ENCODE measurements around the gene GRM4. TPM values are rescaled to one million over a fixed set of nuclear protein-coding genes. Genes with fewer than 3 reads are reported as not detected.

GRM4 gene
- total RNA-seq, 1 donor: under 0.01 TPM

DNA sequence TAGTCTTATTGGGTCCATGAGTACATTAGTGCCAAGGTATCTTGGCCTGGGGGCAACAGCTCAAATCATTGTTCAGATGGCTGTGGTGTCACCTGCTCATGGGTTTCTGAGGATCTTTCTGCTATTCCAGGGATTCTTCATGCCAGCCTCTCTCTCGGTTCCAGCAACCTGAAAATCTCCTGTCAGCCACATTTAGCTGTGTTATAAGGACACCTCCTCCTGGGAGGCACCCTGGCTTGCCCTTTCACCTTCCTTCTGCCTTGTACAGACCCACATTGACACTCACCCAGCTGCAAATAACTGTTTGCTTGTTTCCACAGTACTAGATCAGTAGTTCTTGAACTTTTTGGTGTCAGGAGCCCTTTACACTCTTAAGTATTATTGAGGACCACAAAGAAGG lies 159.9 kb downstream of the GRM4 start:
- no peak for DNase-seq (ENCODE audit: low read depth in 2 of 3, low spot score in 2 of 3)

DNA sequence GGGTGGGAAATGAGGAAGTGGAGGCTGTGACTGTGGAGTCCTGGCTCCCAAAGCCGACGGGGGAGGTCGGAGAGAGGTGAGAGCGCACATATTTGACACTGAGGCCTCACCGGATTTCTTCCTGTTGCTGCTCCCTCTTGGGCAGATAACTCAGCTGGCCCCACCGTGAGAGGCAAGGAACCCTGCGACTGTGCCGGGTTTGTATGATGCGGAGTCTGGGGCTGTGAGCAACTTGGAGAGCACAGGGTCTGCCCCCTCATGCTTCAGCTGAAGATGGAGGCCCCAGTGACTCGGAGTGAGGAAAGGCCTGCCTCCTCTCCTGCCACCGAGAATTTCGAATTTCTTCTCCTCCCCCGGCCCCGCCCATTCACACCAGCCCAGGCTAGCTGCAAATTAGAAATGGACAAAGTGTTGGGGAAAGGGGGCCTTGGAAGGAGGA lies 160.6 kb downstream of the GRM4 start:
- DNase-seq (ENCODE audit: low read depth in 2 of 3, low spot score in 2 of 3): no peak

DNA sequence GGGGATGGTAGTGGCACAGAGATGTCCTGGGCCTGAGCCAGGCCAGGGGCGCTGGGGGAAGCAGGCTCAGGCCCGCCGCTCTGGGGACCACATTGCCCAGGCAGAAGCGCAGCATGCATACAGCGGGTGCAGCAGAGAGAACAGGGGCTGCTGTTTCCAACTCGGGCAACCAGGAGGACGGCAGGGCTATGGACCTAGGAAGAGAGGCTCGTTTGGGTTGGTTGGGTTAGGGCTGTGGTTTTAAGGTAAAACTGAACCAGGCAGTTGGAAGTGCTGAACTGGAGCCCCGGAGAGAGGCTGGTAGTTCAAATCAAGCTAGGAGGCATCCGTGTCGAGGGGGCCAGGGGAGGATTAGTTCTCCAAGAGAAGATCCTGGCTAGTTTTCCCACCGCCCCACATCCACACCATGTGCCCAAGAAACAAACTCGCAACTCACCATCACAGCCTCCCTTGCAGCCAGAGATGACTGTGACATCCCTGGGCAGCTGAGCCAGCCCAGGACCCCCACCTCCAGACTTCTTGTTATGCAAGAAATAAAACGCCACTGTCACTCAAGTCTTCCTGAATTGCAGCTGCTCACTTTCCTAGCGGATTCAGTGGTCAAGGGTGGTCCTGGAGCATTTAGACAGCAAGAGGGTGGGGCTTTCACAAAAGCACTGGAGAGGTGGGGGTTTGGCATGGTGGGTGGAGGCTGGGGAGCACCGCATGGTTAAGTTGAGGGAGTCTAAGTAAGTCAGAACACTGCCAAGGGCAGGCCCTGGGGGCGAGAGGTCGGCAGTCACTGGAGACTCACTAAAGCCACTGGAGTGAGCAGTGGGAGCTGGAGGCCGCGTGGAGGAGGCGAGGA lies 161.2 kb downstream of the GRM4 start:
- DNase-seq (ENCODE audit: low read depth in 2 of 3, low spot score in 2 of 3): no peak

GRCh38 chr6:33983721-33984465 lies 162.0 kb downstream of the GRM4 start:
- no peak for DNase-seq (ENCODE audit: low read depth in 2 of 3, low spot score in 2 of 3)

GRCh38 chr6:33983109-33983716 lies 162.7 kb downstream of the GRM4 start:
- DNase-seq (ENCODE audit: low read depth in 2 of 3, low spot score in 2 of 3): no peak

GRCh38 chr6:33981861-33982260 lies 164.0 kb downstream of the GRM4 start:
- DNase-seq (ENCODE audit: low read depth in 2 of 3, low spot score in 2 of 3): no peak

DNA sequence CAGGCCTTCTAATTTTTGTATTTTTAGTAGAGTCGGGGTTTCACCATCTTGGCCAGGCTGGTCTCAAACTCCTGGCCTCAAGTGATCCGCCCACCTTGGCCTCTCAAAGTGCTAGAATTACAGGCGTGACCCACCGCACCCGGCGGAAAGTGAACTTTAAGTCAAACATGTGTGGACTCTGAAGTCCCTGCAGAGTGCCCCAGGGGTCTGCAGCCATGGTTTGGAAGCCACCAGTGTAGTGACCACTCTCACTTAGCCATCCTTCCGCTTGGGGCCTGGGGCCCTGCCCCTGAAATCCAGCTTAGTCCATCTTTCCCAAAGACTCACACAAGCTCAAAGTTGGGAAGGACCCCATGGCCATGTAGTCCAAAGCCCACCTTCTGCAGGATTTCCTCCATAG lies 164.5 kb downstream of the GRM4 start:
- DNase-seq (ENCODE audit: low read depth in 2 of 3, low spot score in 2 of 3): no peak

DNA sequence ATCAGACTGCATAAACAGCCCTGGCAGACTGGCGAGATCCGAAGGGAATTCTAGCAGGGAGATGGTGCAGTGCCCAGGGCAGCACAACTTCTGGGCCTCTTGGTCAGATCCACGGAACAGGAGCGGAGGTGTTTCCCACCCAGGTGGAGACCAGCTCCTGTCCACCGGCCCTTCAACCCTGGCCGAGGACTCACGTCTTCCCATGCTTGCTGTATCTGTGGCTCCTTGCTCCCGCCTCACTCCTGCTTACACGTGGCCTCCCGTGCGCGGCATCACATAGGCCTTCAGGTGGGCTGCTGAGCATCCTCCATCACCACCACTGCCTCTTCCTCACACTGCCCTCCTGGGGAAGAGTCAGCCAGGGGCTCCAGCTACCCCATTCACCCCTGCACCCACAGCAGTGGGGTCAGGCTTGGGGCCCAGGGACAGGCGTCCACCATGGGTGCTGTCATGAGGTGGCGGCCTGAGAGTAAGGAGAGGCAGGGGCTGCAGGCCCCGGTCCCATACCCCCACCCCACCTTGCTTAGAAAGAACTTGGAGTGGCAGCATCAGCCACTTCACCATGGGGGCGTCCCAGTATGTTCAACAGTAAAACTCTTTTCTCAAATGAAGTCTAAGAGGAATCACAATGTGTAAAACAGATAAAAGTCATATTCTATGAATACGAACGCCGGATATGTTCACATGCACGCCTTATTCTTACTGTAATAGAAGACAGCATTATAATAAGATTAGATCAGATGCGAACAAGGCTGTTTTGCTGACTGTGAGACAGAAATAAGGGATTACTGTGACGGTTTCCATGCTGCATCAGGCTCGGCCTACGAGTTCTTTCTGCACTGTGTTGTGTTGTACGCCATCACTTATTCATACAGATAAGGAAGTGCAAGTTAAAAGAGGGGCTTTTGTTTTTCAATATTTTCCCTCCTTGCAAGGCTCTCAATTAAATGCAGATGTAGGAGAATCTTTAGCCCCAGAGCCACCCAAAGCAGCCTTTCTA lies 165.4 kb downstream of the GRM4 start:
- DNase-seq (ENCODE audit: low read depth in 2 of 3, low spot score in 2 of 3): no peak

DNA sequence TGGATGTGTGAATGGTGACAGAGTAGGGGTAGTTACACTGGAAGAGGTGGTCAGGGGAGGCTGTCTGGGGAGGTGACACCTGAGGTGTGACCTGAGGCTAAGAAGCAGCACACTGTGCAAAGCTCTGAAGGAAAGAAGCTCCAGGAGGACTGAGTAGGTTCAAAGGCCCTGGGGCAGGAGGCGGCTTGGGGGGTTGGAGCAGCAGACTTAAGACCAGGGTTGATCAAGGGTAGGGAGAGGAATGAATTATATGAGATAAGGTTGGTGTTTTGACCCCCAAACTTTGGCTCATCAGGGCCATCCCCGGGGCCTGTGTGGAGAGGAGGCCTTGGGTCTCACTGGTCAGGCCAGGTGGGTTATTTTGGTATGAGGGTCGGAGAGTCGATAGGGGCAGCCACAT lies 166.1 kb downstream of the GRM4 start:
- no peak for DNase-seq (ENCODE audit: low read depth in 2 of 3, low spot score in 2 of 3)

DNA sequence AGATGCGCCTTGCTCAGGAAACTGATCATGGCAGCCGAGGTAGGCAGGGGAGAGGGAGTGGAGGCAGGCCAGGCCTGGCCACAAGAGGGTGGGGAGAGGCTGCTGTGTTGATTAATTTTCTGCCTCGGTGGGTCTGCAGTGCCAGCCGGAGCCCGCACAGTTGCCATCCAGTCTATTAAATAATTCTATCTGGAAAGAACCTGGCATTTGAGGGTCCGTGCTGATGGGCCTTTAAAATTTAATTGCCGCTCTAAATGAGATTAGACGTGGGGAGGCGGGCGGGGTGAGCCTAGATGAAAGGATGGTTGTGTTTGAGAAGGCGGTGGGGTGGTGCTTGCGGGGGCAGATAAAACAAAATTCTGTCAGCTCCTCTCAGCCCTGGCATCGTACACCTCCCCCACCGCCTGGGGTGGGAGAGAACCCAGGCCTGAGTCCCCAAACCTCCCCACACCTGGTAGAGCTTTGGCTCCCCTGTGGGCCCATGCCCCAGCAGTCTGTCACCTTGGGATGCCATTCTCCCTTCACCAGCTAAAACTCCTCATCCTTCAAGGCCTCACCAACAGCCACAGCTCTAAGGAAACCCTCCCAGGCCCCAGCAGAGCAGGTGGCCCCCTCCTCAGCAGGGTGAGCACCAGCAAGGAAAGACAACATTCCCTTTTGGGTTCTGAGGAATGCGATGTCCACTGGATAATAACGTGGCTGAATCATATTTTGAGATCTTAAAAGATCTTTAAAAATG lies 167.3 kb downstream of the GRM4 start:
- DNase-seq (ENCODE audit: low read depth in 2 of 3, low spot score in 2 of 3): no peak

GRCh38 chr6:33977606-33978411 lies 168.1 kb downstream of the GRM4 start:
- DNase-seq (ENCODE audit: low read depth in 2 of 3, low spot score in 2 of 3): no peak

GRCh38 chr6:33976437-33977360 lies 169.2 kb downstream of the GRM4 start:
- no peak for DNase-seq (ENCODE audit: low read depth in 2 of 3, low spot score in 2 of 3)

DNA sequence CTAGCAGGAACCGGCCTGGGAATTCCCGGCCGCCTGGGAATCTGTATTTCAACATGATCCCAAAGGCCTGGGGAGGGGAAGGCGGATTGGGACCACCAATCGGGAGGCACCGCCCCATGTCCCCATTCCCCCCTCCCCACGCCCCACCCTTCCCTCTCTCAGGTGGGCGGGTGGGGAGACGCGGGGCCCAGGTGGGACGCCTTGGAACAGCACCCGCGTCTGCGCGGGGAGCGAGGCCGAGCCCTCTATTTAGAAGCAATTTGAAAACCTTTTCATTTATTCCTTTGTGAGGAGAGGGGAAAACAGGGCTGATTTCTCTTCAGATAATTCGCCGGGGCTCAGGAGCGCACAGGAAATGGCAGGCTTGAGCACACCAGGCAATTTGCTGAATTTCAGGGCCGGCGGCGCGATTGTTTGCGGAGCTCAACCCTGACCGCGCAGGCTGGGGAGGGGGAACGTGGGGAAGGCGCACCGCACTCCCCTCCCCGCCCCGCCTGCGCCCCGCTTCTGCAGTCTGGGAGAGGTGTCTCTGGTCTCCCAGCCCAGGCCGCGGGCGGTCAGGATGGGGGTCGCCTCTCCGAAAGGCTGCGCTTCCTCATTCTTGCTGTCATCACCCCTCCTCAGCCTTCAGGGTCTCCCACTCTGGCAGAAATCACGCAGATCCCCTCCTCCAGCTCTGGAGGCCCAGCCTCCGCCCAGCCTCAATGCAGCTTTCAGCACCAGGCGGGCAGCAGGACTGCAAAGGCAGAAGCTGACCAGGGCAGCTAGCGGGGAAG lies 170.0 kb downstream of the GRM4 start:
- peak in 1 of 3 donors; percentile 7 for DNase-seq (ENCODE audit: low read depth in 2 of 3, low spot score in 2 of 3)

- DNase-seq (ENCODE audit: low read depth in 2 of 3, low spot score in 2 of 3): no peak
Measured at GRCh38 chr6:33974471-33974870, 171.4 kb downstream of the GRM4 start.

DNA sequence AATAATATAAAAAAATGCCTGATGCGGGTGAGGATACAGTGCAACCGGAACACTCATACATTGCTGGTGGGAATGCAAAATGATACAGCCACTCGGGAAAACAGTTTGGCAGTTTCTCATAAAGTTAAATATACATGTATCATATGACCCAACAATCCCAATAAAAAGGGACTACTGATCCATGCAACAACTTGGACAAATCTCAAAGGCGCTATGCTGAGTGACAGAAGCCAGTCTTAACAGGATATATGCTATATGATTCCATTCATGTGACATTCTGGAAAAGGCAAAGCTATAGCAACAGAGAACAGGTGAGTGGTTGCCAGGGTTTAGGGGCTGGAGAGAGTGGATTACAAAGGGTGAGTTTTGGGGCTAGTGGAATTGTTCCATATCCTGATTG lies 171.9 kb downstream of the GRM4 start:
- no peak for DNase-seq (ENCODE audit: low read depth in 2 of 3, low spot score in 2 of 3)

DNA sequence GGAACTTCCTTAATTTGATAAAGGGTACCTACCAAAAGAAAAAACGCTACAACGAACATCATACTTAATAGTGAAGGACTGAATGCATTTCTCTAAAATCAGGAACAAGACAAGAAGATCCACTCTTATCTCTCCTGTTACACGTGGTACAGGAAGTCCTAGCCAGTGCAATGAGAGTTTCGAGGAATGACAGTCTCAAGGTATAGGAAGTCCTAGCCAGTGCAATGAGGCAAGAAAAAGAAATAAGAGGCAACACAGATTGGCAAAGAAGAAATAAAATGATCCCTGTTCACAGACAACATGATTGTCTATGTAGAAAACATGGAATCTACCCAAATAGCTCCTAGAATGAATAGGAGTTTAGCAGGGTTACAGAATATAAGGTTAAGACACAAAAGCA lies 174.3 kb downstream of the GRM4 start:
- no peak for DNase-seq (ENCODE audit: low read depth in 2 of 3, low spot score in 2 of 3)

All from hematopoietic multipotent progenitor cell (in vitro differentiated cells).